Measurements from ENCODE around the gene PTCD3.

The PTCD3 gene

DNA sequence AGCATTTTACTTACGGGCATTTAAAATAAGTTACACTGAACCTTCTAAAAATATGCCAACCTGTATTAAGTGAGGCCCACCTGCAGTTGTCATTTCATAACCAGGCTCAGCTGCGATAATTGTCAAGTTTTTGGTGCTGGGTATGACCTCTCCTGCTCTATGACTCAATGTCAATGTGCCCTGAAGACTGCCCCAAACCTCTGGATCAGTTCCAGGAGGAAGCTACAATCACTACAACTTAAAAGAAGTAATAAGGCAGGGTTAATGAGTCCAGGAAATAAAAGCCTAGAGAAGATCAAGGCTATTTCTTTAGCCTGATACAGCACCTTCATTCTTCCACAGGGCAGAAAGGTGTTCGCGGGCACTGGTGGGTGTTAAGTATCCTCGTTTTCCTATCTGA lies 23.3 kb upstream of the PTCD3 start:
- DNase-seq (ENCODE audit: low read depth) = no peak

- no peak for DNase-seq (ENCODE audit: low read depth)
These were observed 17.8 kb upstream of the PTCD3 start for GRCh38 chr2:86087936-86088850.

GRCh38 chr2:86094229-86094628 lies 11.8 kb upstream of the PTCD3 start:
- no peak for DNase-seq (ENCODE audit: low read depth)

- no peak for DNase-seq (ENCODE audit: low read depth)
These were observed 8.7 kb upstream of the PTCD3 start for GRCh38 chr2:86097114-86097896.

DNA sequence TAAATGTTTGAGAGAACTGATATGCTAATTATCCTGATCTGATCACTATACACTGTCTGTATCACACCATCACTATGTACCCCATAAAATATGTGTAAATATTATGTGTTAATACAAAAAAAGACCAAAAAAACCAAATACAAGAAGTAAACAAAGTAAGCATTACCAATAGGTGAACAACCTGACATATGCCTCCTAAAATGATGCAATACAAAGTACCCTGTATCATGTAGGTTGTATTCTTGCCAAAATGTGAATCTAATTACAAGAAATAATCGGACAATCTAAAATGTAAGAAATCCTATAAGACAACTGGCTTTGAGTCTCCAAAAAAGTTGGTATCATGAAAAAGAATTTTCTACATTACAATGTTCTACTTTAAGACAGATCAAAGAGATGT lies 8.1 kb upstream of the PTCD3 start:
- no peak for DNase-seq (ENCODE audit: low read depth)

DNA sequence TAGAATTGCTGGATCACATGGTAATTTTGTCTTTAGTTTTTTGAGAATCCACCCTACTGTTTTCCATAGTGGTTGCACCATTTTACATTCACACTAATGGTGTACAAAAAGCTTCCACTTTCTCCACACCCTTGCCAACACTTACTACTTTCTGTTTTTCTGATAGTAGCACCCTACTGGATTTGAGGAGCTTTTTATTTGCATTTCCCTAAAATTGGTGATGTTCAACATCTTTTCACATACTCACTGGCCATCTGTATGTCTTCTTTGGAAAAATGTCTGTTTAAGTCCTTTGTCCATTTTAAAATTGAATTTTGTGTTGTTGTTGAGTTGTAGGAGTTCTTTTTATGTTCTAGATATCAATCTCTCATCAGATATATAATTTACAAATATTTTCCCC lies 3.9 kb upstream of the PTCD3 start:
- DNase-seq (ENCODE audit: low read depth) = no peak

DNA sequence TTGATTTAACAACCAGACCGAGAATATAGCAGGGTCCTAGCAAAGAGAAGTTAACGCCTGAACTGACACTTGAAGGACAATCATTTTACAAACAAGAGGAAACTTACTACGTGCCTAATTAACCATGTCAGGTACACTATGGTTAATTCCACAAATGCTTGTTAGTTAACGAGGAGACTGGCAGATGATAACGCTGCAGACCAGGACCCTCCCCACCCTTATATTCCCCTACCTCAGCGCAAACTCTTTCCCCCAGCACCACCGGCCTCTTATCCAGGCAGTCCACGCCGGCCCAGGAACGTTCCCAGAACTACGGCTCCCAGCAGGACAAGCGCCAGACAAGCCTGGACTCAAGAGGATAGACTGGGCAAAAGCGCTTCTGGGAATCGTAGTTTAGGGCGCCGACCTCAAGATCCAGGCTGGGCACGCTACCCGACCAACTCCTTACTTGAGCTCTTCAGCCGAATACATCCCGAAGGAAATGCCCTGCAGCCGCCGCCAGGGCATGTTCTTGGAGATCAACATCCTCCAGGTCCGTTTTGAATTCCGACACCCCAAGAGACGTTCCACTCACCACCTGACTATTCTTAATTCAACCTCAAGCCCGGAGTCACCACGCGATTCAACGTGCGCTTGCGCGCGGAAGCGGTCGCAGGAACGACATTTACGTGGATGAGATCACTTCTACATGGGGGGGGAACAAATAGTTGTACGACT lies 625 bp upstream of the PTCD3 start, which contains the start of gene POLR1A:
Gene POLR1A (minus strand): TSS at position 635 of the 717 bp plus-strand sequence. CDS start 110 bp downstream, at position 525.
- peak; percentile 63 for DNase-seq (ENCODE audit: low read depth)

DNA sequence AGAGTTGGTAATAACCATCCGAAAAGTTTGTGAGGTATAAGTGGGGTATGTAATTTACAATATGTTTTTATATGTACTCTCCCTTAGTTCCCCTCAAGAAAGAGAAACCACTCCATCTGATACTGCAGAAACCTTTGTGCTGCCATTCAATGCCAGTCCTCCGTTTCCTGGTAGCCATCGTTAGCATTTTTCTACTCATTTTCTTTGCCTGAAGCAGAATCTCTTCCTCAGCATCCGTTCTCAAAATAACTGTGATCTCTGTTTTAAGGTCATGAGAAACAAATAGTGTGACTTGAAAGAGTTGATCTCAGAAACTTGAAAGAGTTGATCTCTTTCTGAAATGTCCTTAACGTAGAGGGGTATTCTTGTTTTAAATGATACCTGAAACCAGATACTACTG lies 996 bp downstream of the PTCD3 start:
- no peak for DNase-seq (ENCODE audit: low read depth)

DNA sequence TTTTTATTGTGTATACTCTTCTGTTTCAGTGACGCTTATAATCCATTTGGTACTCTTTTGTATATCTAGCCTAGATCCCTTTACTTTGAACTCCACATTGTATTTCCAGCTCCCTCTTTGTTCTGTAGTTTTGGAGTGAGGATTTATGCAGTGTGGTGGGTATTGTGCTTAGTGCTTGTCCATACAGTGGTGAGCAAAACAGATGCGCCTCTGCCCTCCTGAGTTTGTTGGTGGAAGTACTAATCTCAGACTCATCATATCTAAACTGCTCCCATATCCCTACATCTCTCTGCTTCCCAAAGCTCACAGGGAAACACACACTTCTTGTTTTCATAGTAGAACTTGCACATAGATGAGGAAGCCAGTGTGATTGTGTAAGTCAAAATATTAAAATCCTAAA lies 12.1 kb downstream of the PTCD3 start:
- no peak for DNase-seq (ENCODE audit: low read depth)

GRCh38 chr2:86123328-86123925 lies 17.4 kb downstream of the PTCD3 start:
- DNase-seq (ENCODE audit: low read depth) = no peak

- DNase-seq (ENCODE audit: low read depth) = no peak
These were observed 18.6 kb downstream of the PTCD3 start for GRCh38 chr2:86124683-86125082.

DNA sequence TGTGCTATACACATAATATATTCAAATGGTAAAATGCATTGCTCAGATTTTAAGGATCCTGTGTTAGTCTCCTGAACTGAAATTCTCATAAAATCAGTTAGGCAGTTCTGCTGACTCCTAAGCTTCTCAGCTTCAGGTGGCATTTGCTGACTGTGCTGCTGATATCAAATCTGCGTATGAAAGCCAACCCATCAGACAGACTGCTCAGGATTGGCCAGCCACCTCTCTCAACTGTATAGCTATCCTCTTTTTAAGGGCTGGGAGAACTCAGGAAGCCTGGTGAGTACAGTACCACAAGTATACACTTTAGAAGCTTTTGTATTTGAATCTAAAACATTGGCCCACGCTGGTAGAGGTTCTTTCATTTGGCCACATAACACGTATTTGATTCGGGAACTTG lies 28.7 kb downstream of the PTCD3 start:
- DNase-seq (ENCODE audit: low read depth) = no peak

DNA sequence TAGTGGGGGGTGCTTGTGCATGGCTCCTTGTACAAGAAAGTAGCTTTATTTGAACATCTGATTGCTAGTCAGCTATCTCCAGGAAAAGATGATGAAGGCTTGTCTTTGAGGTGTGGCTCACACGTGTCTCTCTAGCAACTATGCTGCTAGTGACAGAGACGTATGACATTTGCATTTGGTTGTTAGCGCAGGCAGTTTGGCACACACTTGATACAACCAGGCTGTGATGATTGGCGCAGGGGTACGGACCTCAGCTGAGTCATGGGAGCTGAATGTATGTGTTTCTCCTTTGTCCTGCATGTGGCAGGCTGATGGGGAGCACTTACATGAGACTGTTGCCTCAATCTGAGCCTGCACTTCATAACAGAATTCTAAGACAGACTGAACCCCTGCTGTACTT lies 29.6 kb downstream of the PTCD3 start:
- DNase-seq (ENCODE audit: low read depth) = no peak

DNA sequence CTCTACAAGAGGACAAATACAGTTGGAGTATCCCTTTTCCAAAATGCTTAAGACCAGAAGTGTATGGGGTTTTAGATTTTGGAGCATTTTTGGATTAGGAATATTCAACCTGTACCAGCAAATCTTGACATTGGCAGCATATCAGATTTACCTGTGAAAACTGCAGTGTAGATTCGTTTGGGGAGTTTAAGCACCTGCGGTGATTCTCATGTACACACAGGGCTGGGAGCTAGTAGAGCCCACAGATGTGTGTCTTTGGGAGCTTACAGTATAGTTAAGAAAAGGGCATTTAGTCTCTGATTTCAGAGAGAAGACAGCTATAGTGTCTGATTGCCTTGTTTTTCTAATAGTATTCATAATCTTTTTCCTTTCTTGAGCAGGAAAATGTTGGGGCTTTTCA lies 30.1 kb downstream of the PTCD3 start:
- DNase-seq (ENCODE audit: low read depth) = no peak

DNA sequence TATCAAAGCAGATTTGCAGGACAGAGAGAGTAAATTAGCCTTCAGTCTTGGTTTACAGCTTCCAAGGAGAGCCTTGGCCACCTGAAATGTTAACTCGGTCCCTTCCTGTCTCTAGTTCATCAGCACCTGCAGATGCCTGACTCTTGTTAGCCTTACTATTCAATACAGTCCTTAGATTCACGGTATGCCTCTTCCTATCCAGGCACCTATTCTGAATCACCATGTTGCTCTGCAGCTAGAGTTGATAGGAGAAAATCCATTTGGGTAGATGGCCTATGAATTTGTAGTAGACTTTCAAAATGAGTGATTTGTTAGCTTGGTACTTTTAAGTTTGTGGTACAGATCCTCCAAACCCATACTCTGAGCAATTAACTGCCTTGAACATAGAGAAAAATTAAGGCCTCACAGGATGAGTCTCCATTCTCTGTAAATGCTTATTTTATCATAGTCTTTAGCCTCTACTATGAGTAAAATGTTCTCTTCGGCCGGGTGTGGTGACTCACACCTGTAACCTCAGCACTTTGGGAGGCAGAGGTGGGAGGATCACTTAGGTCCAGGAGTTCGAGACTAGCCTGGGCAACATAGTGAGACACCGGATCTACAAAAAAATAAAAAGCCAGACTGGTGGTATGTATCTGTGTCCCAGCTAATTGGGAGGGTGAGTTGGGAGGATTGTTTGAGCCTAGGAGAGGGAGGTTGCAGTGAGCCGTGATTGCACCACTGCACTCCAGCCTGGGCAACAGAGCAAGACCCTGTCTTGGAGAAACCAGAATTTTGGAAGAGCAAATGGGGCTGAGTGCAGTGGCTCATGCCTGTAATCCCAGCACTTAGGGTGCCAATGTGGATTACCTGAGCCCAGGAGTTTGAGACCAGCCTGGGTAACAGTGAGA lies 32.9 kb downstream of the PTCD3 start:
- DNase-seq (ENCODE audit: low read depth) = no peak

GRCh38 chr2:86139981-86140380 lies 33.9 kb downstream of the PTCD3 start:
- no peak for DNase-seq (ENCODE audit: low read depth)

DNA sequence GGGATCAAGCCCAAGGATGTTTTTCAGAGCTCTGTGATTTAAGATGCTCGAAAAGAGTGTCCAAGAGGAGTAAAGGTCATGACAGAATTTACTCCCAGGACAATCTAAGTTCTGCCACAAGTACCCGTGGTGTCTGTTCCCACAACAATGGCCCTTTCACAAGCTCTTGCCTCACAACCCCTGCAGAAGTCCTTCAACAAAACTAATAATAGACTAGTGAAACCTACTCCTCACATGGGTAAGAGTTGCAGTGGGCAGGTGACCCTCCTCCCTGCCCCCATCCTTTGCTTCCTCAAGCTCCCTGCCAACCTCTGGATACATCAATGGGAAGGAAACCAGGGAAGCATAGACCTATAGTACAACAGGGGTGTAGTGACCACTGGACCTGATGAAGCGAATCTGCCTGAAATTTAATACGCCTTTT lies 34.9 kb downstream of the PTCD3 start:
- DNase-seq (ENCODE audit: low read depth) = no peak

- DNase-seq (ENCODE audit: low read depth) = no peak
These were observed 36.6 kb downstream of the PTCD3 start for GRCh38 chr2:86142436-86143257.

GRCh38 chr2:86143307-86143706 lies 37.3 kb downstream of the PTCD3 start:
- no peak for DNase-seq (ENCODE audit: low read depth)
